KBM-7 (cell line): ENCODE measurements around the gene HIRA.

Source experiments
- DNase-seq: peaks from one replicate; pipeline ENCODE4 v3.0.0-alpha.2; 2015
- in situ Hi-C: fragments of 300-500 bp; cut with MboI; formaldehyde crosslinking; loops from 2 replicates; pipeline ENCODE4 v1.14.3; 2020; ENCODE audit warnings: low sequenced_read_pairs, low pct_unique_long_range_greater_than_20kb, mixed read lengths

The HIRA gene

DNA sequence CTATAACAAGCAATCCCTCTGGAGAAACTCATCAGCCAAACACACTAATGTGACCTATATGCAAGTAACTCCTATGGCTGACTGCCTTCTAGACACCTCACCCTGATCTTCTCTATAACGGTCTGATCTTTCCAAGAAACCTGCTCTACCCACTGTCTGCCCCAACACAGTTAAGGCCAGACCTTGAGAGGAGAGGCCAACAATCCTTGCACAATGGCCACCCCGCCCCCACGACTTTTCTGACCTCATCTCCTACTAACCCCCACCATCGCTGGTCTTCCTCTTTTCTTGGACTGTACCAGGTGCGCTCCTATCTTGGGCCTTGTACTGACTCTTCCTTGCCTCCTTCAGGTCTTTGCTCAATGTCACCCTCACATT, 12.5 kb downstream of the HIRA start:
- peak; percentile 79 for DNase-seq

DNA sequence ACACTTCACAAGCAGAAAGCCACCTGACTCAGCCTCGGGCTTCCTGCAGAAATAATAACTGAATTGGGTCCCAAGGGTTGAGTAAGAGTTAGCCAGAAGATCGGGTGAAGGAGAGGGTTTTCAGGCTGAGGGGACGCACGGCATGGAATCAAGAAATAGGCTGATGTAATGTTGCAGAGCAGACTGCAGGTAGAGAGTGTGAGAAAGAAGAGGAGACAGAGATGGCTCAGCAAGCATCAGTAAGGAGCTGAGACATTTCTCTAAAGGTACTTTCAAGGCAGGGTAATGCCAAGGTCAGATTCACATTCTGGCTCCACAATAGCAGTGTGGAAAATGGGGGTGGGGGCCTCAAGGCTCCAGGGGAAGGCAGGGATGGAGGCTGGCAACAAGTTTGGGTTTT, 18.6 kb downstream of the HIRA start:
- in situ Hi-C loops: no loop called here
- DNase-seq: no peak

More for the DNA sequence above, 12.5 kb downstream of the HIRA start:
- in situ Hi-C loops: no loop called here

DNA sequence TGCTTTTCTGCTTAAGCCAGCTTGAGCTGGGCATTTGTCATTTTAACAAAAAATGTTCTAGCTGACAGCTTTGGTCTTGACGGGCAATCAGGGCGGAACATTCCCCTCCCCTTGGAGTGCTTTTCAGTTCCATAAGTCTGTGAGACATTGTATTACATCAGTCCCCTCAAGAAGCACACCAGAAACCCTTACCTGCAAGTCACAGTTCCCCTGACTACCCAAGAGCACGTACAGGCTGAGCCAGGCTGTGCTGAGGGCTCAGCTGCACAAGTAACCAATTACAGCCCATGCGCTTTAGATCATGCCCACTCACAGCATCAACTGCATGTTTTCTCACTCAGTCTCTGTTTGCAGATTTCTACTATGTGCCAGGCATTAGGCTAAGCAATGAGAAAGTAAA, 19.1 kb downstream of the HIRA start:
- no peak for DNase-seq
- in situ Hi-C loops: no loop called here

DNA sequence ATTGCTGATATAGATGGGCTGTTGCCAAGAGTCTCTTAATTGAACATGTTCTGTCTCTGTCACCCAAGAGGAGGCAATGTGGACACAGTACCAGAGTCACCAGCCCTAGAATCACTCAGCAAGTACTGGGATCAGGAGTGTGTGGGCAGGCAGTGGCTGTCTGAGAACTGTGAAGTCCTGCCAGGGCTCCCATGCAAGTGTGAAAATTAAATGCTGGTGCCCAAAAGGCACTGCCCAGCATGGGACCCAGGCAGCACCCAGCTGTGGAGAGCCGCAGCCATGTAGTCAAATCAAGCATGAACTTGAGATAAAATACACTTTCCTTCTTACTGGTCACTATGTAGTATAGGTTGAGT, 19.9 kb downstream of the HIRA start:
- in situ Hi-C loops: no loop called here
- no peak for DNase-seq

DNA sequence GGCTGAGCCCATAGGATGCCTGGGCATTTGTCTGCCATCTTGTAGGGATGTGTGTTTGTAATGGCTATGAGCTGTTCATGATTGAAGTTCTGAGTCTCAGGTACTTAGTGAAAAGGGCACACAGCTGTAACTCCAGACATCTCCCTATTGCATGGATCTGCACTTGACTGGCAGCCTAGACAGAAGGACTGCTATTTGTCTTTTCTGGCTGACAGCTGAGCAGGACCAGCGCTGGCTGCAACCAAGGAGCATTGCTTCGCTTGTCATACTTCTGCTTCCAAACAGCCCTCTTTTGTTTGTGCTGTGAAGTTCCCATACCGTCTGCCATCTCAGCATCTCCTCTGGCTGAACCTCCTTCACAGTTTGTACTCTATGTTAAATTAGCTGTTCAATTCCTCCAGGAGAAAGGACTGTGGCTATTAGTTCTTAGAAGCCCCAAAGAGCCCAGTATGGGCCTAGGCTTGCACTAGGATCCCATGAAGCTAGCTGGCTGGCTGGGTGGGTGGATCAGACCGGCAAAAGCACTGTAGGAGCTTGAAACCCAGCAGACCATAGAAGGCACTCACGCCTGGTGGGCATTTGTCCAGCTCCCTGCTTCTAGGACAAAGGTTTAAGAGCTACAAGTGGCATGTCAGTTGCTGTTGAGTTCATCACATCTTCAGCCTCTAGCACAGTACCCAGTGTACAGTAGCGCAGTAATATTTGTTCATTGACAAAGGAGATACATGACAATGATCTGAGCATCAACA, 20.4 kb downstream of the HIRA start:
- in situ Hi-C loops: no loop called here

DNA sequence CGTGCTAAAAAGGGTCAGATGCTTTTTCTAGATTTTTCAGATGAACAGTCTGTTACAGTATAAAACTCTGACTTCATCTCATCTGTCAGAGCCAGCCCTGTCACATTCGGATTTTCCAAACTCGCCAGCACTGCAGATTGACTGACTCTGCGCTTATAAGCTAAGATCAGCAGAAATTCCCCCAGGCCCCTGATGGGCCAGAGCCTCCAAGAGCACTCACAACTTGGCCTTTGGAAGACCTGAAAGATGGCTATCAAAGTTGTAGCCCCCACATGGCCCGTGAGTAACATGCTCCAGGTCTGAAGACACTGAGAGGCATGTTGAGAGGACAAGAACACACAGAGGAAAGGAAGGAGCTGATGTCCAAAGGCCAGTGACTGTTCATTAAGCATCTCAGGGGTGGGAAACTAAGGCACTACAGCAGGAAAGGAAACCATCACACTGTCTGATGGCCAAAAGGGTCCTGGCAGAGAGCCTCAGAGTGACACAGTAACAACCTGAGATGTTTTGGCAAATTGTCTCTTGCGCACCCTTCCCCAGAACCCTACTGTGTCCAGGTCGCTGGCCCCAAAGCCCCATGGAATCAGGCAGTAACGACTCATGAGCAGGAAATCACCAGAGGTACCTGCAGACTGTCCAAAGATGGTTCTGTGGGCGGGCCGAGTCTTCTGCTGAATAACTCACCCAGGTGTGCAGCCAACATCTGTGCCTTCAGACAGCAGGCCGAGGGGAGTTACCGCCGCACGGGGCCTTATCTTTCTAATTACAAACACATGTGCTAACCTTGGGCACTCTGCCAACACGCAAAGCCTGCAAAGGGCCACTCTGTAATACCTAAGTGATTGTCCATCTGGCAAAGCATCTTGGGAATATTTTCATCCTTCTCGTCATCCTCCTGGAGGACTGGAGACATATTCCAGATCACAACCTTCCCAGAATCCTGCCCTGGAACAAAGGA, 23.6 kb downstream of the HIRA start:
- no peak for DNase-seq

More for the DNA sequence above, 20.4 kb downstream of the HIRA start:
- DNase-seq: no peak

DNA sequence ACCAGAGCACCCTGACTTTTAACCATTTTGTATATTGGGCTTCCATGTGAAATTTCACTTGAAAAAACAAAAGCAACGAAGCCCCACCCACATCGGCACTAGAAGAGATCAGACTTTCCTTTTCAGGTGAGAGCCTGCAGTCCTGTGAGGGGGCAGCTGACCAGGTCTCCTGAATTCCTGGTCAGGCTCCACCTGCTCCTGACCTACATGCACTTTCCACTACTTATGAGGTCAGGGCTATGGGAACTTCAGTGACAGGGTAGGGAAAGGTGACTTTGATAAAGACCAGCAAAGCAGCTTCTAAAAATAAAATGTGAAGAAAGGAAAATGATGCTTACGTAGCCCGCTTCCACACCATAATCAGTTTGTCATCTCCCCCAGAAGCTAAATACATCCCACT, 24.7 kb downstream of the HIRA start:
- in situ Hi-C loops: no loop called here
- no peak for DNase-seq

More for the DNA sequence above, 23.6 kb downstream of the HIRA start:
- in situ Hi-C loops: no loop called here

DNA sequence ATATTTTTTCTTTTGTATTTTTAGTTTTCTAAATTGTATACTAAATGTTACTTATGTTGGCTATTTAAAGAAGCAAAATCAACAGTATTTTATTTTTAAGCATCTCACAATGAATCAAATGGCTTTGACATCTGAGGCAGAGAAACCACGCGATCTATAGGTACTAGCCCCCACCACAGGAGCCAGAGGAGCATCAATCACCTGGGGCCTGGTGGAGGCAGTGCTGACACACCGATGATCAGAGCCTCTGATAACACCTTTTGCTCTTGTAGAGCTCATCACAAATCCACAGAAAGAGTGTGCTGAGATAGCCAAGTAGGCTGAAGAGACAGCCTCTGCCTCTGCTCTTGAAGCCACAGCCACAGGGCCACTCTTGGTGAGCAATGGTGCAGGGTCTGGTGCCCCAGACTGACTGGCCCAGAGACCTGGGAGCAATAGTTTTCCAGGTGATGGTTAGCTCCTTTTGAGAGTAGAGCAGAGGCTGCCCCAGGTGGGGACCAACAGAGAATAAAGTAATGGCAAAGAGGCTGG, 25.2 kb downstream of the HIRA start:
- DNase-seq: no peak
- in situ Hi-C loops: no loop called here

DNA sequence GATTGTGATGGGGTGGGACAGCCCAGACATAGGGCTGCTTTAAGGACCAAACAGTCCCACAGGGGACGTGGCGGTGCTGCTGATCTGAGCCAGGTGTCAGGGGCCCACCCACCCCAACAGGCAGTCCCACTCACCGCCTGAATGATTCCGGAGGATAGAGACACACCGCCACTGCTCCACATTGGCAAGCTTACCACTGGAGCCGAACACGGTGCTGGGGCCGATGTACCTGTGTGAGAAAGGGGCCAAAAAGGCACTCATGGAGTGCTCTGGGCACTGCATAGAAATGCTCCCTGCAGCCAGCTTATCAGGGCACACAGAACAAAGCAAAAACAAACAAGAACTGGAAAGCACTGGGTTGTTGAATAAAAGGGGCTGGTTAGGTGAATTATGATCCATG, 25.9 kb downstream of the HIRA start:
- no peak for DNase-seq
- in situ Hi-C loops: no loop called here

DNA sequence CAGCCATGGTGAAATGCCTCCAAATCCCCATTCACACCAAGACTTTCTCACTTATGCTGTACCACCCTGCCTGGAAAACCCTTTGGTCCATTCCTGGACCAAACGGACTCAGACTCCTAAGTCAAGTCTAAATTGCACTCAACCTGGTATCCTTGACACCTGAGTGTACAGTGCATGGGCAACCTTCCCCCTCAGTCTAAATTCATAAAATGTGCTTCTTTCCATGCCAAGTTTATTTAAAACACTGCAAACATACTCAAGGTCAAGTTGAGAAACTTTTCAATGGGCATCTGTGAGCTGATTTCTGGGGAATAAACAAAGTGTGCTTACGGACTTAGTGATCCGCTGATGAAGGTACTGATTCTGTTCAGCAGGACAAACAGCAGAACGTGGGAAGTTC, 26.4 kb downstream of the HIRA start:
- DNase-seq: no peak
- in situ Hi-C loops: no loop called here

DNA sequence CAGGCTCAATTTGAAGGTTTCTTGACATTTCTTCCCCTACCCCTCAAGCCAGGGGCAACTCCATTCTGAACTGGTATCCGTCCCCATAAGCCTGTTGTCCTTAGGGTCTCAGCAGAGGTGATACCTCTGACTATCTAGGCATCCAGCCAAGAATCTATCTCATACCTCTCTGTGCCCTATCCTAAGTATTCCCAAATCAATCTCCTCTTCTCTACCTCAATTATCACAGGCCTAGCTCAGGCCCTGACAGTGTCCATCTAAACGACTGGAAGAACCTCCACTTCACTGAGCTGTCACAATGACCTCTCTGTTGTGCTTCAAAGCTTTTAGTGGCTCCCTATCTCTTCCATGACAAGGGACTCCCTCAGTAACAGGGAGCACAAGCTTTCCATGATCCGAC, 26.9 kb downstream of the HIRA start:
- in situ Hi-C loops: no loop called here
- no peak for DNase-seq

DNA sequence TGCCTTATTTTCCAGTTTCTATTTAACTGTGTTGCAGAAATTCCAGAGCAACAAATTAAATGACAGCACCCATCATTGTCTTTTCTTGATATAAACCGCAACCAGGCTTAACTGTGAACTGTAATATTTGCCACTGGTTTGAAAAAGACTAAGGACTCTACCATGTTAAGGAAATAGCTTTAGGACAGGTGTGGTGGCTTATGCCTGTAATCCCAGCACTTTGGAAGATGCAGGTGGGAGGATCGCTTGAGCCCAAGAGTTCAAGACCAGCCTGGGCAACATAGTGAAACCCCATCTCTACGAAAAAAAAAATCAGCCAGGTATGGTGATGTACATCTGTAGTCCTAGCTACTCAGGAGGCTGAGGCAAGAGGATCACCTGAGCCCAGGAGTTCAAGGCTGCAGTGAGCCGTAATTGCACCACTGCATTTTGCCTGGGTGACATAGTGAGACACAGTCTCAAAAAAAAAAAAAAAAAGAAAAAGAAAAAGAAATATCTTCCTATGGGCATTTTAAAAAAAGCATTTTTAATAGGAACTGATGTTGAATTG, 28.8 kb downstream of the HIRA start:
- in situ Hi-C loops: no loop called here

DNA sequence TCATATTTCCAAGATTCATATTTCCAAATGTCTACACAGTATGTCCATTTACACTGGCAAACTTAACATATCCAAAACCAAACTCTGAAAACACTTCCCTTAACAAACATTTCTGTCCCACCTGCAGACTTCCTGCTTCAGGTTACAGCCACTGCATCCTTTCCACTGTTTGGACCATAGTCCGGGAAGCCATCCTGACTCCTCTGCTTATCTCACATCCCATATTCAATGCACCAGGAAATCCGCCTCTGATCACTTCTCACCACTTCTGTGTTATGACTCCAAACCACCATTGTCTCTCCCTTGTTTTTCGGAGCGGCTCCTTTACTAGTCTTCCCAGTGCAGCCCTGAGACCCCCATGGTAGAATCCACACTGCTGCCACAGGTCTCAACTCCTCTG, 30.1 kb downstream of the HIRA start:
- no peak for DNase-seq
- in situ Hi-C loops: no loop called here

More for the DNA sequence above, 28.8 kb downstream of the HIRA start:
- DNase-seq: no peak

DNA sequence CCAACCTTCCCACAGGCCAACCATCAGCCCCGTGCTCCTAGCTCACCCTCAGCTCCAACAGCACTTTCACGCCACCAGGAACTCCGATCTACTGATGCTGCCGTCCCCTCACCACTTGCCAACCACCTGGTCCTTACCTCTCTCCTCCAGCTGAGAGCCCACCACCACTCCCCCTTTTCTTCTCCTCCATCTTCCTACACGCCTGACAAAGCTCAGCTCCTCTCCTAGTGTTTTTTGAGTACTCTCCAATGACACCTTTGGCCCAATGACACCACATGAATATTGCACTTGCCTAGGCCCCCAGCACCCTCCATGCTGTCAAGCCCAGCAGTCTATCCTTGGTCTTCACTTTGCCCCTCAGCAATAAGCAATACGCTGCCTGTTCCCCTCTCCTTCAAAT, 30.7 kb downstream of the HIRA start:
- DNase-seq: no peak
- in situ Hi-C loops: no loop called here

DNA sequence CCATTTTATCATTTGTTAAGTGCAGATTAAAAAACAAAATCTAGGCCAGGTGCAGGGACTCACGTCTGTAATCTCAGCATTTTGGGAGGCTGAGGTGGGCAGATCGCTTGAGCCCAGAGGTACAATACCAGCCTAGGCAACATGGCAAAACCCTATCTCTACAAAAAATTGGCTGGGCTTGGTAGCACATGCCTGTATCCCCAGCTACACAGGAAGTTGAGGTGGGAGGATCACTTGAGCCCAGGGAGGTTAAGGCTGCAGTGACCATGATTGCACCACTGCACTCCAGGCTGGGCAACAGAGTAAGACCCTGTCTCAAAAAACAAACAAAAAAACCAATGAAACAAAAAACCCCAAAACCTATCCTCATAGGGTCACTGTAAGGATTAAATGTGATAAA, 32.9 kb downstream of the HIRA start:
- in situ Hi-C loops: no loop called here
- DNase-seq: no peak

DNA sequence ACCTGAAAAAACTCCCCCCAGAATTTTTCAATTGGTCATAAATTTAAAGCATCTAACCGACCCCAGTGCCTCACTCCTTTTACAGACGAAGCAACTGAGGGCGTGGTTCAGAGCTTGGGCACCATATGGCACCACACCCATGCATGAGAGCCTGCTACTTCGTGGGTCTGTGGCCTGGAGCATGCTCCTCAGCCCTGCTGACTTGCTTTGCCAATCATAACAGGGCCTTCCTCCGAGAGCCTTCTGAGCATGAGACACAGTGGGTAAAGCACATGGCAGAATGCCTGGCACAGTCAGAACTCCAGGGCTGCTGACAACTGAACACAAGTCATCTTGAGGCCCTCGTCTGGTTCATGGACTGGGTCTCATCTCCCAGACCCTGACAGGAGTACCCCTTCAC, 33.3 kb downstream of the HIRA start:
- DNase-seq: no peak
- in situ Hi-C loops: no loop called here

DNA sequence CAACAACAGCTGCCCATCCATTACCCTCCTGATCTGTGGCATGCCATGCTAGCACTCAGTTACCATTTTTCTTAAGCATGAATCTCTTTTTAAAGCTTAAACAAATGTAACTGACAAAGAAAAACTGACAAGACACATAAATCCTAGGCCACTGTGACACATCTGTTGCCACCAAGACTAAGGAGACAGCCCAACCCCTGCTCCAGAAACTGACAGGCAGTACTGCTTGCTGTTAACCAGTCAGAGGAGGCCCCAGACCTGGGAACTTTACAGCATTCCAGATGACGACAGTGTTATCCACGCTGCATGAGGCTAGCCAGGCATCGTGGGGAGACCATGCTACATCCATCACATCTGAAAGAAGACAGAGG, 33.8 kb downstream of the HIRA start:
- no peak for DNase-seq
- in situ Hi-C loops: no loop called here

DNA sequence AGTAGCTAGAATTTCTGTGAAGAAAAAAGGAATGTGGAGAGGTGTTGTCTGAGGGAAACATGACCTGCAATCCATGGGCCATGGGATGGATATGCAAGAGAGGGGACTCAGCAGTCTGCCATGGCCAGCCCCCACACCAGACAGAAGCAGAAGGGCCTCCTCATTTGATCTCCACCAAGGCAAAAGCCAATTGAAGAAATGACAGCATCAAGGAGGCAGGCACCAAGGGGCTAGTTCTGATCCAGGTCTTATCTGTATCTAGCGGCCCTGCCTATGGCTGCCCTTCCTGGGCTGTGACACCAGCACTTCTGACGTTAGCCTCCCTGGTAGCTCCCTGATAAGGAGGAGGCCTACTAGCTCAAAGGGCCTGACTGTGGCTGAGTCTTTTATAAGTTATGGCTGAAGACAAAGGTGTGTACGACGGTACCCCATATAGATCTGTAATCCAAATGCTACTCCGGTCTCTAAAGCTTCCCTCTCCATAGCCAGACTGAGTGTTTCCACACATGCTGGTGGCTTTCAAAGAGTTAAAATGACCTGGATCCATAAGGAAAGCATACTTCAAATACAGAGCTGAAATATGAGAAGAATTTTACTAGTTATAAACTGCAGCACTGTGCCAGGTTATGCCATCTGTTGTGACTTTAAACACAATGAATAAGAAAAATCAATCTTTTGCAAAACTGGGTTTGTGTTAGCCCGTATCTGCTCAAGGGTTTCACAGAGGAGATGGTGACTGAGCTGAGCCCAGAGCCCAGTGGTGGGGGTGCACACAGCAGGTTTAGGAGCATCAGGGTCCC, 34.4 kb downstream of the HIRA start:
- in situ Hi-C loops: no loop called here
- DNase-seq: no peak

DNA sequence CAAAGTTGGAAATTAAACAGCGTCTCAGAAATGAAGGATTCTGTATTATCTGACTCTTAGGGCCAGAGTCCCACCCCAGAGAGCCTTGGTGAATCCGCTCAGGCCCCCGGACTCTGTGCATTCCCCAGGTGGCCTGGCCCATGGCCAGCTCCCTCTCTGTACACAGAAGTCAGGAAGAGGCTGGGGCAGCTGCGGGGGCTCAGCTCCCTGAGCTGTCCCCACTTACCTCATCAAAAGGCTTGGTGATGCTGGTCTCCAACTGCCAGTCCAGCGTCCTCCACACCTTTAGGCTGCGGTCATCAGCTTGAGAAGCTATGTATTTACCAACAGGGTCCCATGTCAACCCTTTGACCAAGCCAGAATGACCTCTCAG, 35.0 kb downstream of the HIRA start:
- DNase-seq: no peak
- in situ Hi-C loops: no loop called here
